ENCODE data around the gene SHC4.

The SHC4 gene

GRCh38 chr15:48868536-48868935 is 95.2 kb downstream of the SHC4 start:
- H2BK15ac ChIP-seq (ENCODE audit: low read depth, poor library complexity, severe bottlenecking): no peak overlapping the region
- no CpG with 5 or more reads among the region's 2 CpGs for WGBS

GRCh38 chr15:48868023-48868422 is 95.7 kb downstream of the SHC4 start:
- no peak overlapping the region for H2BK15ac ChIP-seq (ENCODE audit: low read depth, poor library complexity, severe bottlenecking)
- H3K27ac ChIP-seq (ENCODE audit: low read length, poor library complexity, severe bottlenecking): no peak overlapping the region
- no peaks in the 10 kb centered on the region for H3K36me3 ChIP-seq (ENCODE audit: control insufficient read depth in 1 of 2, insufficient read depth in 2 of 2, low read depth in 1 of 2, low read length in 2 of 2)
- H2BK12ac ChIP-seq (ENCODE audit: low read length in 2 of 2): no peak overlapping the region
- peak overlapping the region; percentile 71 for H3K9ac ChIP-seq (ENCODE audit: low read length)
- H3K9me3 ChIP-seq (ENCODE audit: control insufficient read depth, low read length): no peaks in the 10 kb centered on the region
- H2BK5ac ChIP-seq (ENCODE audit: low read depth, low read length, poor library complexity, severe bottlenecking): no peak overlapping the region
- no peak overlapping the region for H3K4me3 ChIP-seq (ENCODE audit: insufficient read depth in 1 of 2, low read depth in 1 of 2, low read length in 2 of 2)
- H4K8ac ChIP-seq (ENCODE audit: low read length): no peak overlapping the region
- no peak overlapping the region for H3K14ac ChIP-seq (ENCODE audit: low read length in 2 of 2)
- no peak overlapping the region for H2AK5ac ChIP-seq (ENCODE audit: low read length, severe bottlenecking)
- H2BK120ac ChIP-seq (ENCODE audit: low read depth, low read length): no peak overlapping the region
- H3K18ac ChIP-seq (ENCODE audit: low read depth in 1 of 2, low read length in 2 of 2): no peak overlapping the region
- no peak overlapping the region for H2AFZ ChIP-seq (ENCODE audit: low read depth, low read length)
- DNase-seq: no peak
- H4K91ac ChIP-seq (ENCODE audit: low read length): no peak overlapping the region
- no peak overlapping the region for H3K23ac ChIP-seq (ENCODE audit: low read length in 2 of 2)
- no peaks in the 10 kb centered on the region for H3K79me1 ChIP-seq (replicated peaks; ENCODE audit: low read length, poor library complexity, severe bottlenecking)
- H3K4me2 ChIP-seq (ENCODE audit: low read length, poor library complexity, severe bottlenecking): no peak overlapping the region
- no peaks in the 10 kb centered on the region for H3K27me3 ChIP-seq (ENCODE audit: control insufficient read depth in 1 of 2, insufficient read depth in 1 of 2, low read length in 2 of 2)
- H3K4me1 ChIP-seq (ENCODE audit: control insufficient read depth, insufficient read depth, low read depth, low read length): peaks cover 3% of the 10 kb centered on the region
- H3K4ac ChIP-seq (ENCODE audit: low read depth in 1 of 2, low read length in 2 of 2): no peak overlapping the region

More at GRCh38 chr15:48868536-48868935, 95.2 kb downstream of the SHC4 start:
- no peak overlapping the region for H4K8ac ChIP-seq (ENCODE audit: low read length)
- H2BK5ac ChIP-seq (ENCODE audit: low read depth, low read length, poor library complexity, severe bottlenecking): no peak overlapping the region
- H3K27me3 ChIP-seq (ENCODE audit: control insufficient read depth in 1 of 2, insufficient read depth in 1 of 2, low read length in 2 of 2): no peaks in the 10 kb centered on the region
- no peak overlapping the region for H3K14ac ChIP-seq (ENCODE audit: low read length in 2 of 2)
- no peak overlapping the region for H2BK120ac ChIP-seq (ENCODE audit: low read depth, low read length)
- no peak overlapping the region for H2AK5ac ChIP-seq (ENCODE audit: low read length, severe bottlenecking)
- H3K4me3 ChIP-seq (ENCODE audit: insufficient read depth in 1 of 2, low read depth in 1 of 2, low read length in 2 of 2): no peak overlapping the region
- H3K4ac ChIP-seq (ENCODE audit: low read depth in 1 of 2, low read length in 2 of 2): no peak overlapping the region
- no peak overlapping the region for H2AFZ ChIP-seq (ENCODE audit: low read depth, low read length)
- H3K36me3 ChIP-seq (ENCODE audit: control insufficient read depth in 1 of 2, insufficient read depth in 2 of 2, low read depth in 1 of 2, low read length in 2 of 2): no peaks in the 10 kb centered on the region
- H3K27ac ChIP-seq (ENCODE audit: low read length, poor library complexity, severe bottlenecking): peak overlapping the region; percentile 43
- H3K18ac ChIP-seq (ENCODE audit: low read depth in 1 of 2, low read length in 2 of 2): peak overlapping the region in 1 of 2 experiments; percentile 40
- H2BK12ac ChIP-seq (ENCODE audit: low read length in 2 of 2): no peak overlapping the region
- no peaks in the 10 kb centered on the region for H3K79me1 ChIP-seq (replicated peaks; ENCODE audit: low read length, poor library complexity, severe bottlenecking)
- peaks cover 3% of the 10 kb centered on the region for H3K4me1 ChIP-seq (ENCODE audit: control insufficient read depth, insufficient read depth, low read depth, low read length)
- H4K91ac ChIP-seq (ENCODE audit: low read length): no peak overlapping the region
- peak; percentile 80 for DNase-seq
- no peak overlapping the region for H3K4me2 ChIP-seq (ENCODE audit: low read length, poor library complexity, severe bottlenecking)
- H3K23ac ChIP-seq (ENCODE audit: low read length in 2 of 2): no peak overlapping the region
- H3K9me3 ChIP-seq (ENCODE audit: control insufficient read depth, low read length): no peaks in the 10 kb centered on the region
- H3K9ac ChIP-seq (ENCODE audit: low read length): peak overlapping the region; percentile 71

GRCh38 chr15:48866141-48866563 is 97.6 kb downstream of the SHC4 start:
- Histone ChIP-seq H2AFZ (ENCODE audit: low read depth, low read length) (peak overlapping the region; percentile 31), H3K79me1 (replicated peaks; ENCODE audit: low read length, poor library complexity, severe bottlenecking) (no peaks in the 10 kb centered on the region), H2BK15ac (ENCODE audit: low read depth, poor library complexity, severe bottlenecking) (no peak overlapping the region), H3K27me3 (ENCODE audit: control insufficient read depth in 1 of 2, insufficient read depth in 1 of 2, low read length in 2 of 2) (no peaks in the 10 kb centered on the region), H2BK12ac (ENCODE audit: low read length in 2 of 2) (peak overlapping the region; percentile 31 to 78), H4K91ac (ENCODE audit: low read length) (no peak overlapping the region), H3K4me1 (ENCODE audit: control insufficient read depth, insufficient read depth, low read depth, low read length) (peaks cover 5% of the 10 kb centered on the region), H3K14ac (ENCODE audit: low read length in 2 of 2) (no peak overlapping the region), H3K4me2 (ENCODE audit: low read length, poor library complexity, severe bottlenecking) (no peak overlapping the region), H2BK5ac (ENCODE audit: low read depth, low read length, poor library complexity, severe bottlenecking) (no peak overlapping the region), H3K27ac (ENCODE audit: low read length, poor library complexity, severe bottlenecking) (peak overlapping the region; percentile 43), H3K4ac (ENCODE audit: low read depth in 1 of 2, low read length in 2 of 2) (peak overlapping the region in 1 of 2 experiments; percentile 67), H3K4me3 (ENCODE audit: insufficient read depth in 1 of 2, low read depth in 1 of 2, low read length in 2 of 2) (peak overlapping the region in 1 of 2 experiments; percentile 22), H2BK120ac (ENCODE audit: low read depth, low read length) (no peak overlapping the region), H3K9me3 (ENCODE audit: control insufficient read depth, low read length) (no peaks in the 10 kb centered on the region), H3K9ac (ENCODE audit: low read length) (peak overlapping the region; percentile 63), H3K23ac (ENCODE audit: low read length in 2 of 2) (no peak overlapping the region), H3K18ac (ENCODE audit: low read depth in 1 of 2, low read length in 2 of 2) (peak overlapping the region; percentile 55 to 61), H4K8ac (ENCODE audit: low read length) (no peak overlapping the region), H2AK5ac (ENCODE audit: low read length, severe bottlenecking) (no peak overlapping the region), H3K36me3 (ENCODE audit: control insufficient read depth in 1 of 2, insufficient read depth in 2 of 2, low read depth in 1 of 2, low read length in 2 of 2) (no peaks in the 10 kb centered on the region)
- DNase-seq: peak; percentile 69
- WGBS: 0% methylated on average over 2 of the region's 2 CpGs

GRCh38 chr15:48865370-48866079 is 98.2 kb downstream of the SHC4 start:
- Histone ChIP-seq H3K27ac (ENCODE audit: low read length, poor library complexity, severe bottlenecking) (peak overlapping the region; percentile 43), H3K27me3 (ENCODE audit: control insufficient read depth in 1 of 2, insufficient read depth in 1 of 2, low read length in 2 of 2) (no peaks in the 10 kb centered on the region), H3K14ac (ENCODE audit: low read length in 2 of 2) (no peak overlapping the region), H3K18ac (ENCODE audit: low read depth in 1 of 2, low read length in 2 of 2) (peak overlapping the region; percentile 12 to 34), H2BK5ac (ENCODE audit: low read depth, low read length, poor library complexity, severe bottlenecking) (no peak overlapping the region), H2AK5ac (ENCODE audit: low read length, severe bottlenecking) (peak overlapping the region; percentile 19), H3K4me2 (ENCODE audit: low read length, poor library complexity, severe bottlenecking) (no peak overlapping the region), H3K4me3 (ENCODE audit: insufficient read depth in 1 of 2, low read depth in 1 of 2, low read length in 2 of 2) (peak overlapping the region in 1 of 2 experiments; percentile 22), H2BK120ac (ENCODE audit: low read depth, low read length) (peak overlapping the region; percentile 45), H3K23ac (ENCODE audit: low read length in 2 of 2) (no peak overlapping the region), H3K4ac (ENCODE audit: low read depth in 1 of 2, low read length in 2 of 2) (peak overlapping the region in 1 of 2 experiments; percentile 79), H2BK15ac (ENCODE audit: low read depth, poor library complexity, severe bottlenecking) (no peak overlapping the region), H3K4me1 (ENCODE audit: control insufficient read depth, insufficient read depth, low read depth, low read length) (peaks cover 5% of the 10 kb centered on the region), H3K9ac (ENCODE audit: low read length) (peak overlapping the region; percentile 63), H3K79me1 (replicated peaks; ENCODE audit: low read length, poor library complexity, severe bottlenecking) (no peaks in the 10 kb centered on the region), H2AFZ (ENCODE audit: low read depth, low read length) (no peak overlapping the region), H3K9me3 (ENCODE audit: control insufficient read depth, low read length) (no peaks in the 10 kb centered on the region), H2BK12ac (ENCODE audit: low read length in 2 of 2) (peak overlapping the region in 1 of 2 experiments; percentile 54), H4K91ac (ENCODE audit: low read length) (no peak overlapping the region), H3K36me3 (ENCODE audit: control insufficient read depth in 1 of 2, insufficient read depth in 2 of 2, low read depth in 1 of 2, low read length in 2 of 2) (no peaks in the 10 kb centered on the region), H4K8ac (ENCODE audit: low read length) (peak overlapping the region; percentile 52)
- WGBS: 18% methylated on average over 3 of the region's 3 CpGs
- DNase-seq: peak; percentile 88
